Right renal pelvis (tissue), 4 donors: ENCODE data around the gene MRPS15. TPM values are rescaled to one million over a fixed set of nuclear protein-coding genes. Genes with fewer than 3 reads are reported as not detected.
"Not testable (repeated sequence)": the region's sequence is repeated elsewhere in the genome, so short reads cannot be mapped to it uniquely, and the experiment has no call there.

ENCODE experiments used
- DNase-seq, 4 donors: peaks; one replicate each; pipeline ENCODE4 v3.0.0-alpha.2; 2013; ENCODE audit warnings: low read depth in 4 of 4, low spot score in 3 of 4, missing footprints in 1 of 4
- polyA plus RNA-seq, 4 donors: library from polyadenylated mRNA; unstranded; fragments of 120-200 nt; gene quantifications; one replicate each; pipeline ENCODE4 v1.2.1, GENCODE V29; 2013; ENCODE audit not compliant: insufficient read length in 4 of 4

Gene MRPS15
- polyA plus RNA-seq, 4 donors = 71.1 to 73.4 (median 72.1) TPM

DNA sequence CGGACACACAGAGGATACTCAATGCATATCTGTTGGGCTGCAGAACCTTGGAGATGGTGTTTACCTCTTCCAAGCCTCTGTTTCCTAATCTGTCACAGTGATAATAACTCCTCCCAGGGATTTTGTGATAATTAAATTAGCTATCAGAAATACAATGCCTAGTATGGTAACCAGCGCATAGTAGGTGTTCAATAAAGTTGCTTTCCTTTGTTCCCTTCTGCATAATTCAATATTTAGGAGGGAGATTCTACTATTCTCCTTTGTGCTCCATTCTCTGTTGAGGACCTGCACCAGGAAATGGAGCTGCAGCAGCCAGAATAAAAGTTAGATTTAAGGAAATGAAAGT is 21.9 kb upstream of the MRPS15 start:
- no peak for DNase-seq

DNA sequence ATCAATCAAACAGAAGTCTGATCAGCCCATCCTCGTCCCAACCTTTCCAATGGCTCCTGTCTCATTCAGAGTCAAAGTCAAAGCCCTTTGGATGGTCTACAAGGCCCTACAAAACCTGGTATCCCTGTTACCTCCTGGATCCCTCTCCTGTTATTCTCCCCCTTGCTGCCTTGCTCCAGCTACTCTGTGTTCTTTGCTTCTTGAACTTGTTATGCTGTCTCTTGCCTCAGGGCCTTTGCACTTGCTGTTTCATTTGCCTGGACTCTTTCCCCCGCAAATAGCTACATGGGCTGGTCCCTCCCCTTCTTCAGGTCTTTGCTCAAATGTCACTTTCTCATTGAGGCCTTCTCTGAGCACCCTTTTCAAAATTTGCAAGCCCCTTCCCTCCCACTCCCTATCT is 19.9 kb upstream of the MRPS15 start:
- no peak for DNase-seq

DNA sequence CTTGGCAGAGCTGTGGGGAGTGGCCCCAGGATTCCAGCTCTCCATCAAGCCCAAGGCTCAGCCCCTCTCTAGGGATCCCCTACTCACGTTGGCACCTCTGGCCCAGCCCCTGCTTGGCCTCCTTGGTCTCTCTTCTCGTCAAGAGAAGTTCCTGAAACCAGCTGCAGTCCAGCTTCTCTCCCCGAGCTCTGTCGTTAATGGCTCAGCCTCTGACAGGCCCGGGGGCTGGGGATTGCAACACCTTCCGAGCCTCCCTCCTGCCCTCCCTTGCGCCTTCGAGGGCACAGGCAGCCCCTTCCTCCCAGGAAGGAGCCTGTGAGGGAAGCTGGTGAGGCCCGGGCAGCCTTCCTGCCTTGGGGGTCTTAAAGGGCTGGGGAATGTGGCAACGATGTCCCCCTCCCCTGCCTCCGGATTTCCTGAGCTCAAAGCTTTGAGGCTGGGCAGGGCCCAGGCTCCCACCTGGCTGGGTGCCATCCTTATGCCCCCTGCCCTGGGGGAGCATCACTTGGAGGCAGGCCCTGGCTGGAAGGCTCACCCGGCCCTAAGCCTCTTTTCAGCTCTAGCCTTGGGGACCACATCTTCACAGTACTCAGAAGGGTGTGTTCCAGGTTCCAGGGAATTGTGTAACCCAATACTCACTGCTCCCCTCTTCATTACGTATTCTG is 18.7 kb upstream of the MRPS15 start, which contains the start of gene CSF3R:
Gene CSF3R, minus strand, starts transcription at position 190 of the 665 bp plus-strand sequence. CDS start 3,417 bp downstream, outside the sequence.
- DNase-seq = no peak

DNA sequence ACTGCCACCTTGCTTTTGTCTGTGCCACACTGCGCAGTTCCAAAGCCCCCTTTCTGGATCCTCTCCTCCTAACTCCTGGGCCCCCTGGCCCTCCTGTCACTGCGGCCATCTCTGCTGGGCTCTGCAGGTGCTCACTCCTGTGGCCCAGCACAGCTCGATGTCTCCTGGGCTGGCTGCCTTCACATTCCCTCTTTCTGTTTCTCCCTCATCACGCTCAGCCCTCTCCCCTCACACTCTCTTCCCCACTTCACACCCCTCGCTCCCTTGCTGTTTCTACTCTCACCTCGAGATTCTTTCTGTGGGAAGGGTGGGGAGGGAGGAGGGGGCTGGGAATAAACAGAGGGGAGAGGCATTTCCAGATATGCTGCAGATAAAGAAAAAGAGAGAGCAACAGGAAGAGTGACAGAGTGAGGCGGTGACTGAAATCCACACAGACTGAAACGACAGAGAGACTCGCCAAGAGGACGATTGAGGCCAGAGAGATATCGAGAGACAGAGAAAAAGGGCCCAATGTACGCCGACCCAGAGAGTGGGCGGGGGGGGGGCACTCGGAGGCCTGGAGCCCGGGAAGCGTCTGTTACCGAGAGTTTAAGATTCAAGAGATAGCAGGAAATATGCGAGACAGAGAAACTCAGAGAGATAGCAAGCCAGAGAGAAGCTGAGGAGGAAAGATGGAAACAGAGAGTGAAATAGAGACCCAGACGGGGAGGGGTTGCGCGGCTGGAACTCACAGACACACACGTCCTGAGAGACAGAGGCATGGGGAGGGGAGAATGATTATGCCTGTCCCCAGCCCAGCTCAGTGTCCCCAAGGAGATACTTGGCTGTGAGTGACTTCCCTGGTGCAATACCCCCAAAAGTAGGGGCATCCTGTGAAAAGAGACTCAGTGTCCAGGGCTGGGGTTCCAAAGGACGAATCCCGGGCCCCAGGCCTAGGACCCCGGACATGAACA is 17.9 kb upstream of the MRPS15 start:
- DNase-seq = no peak

DNA sequence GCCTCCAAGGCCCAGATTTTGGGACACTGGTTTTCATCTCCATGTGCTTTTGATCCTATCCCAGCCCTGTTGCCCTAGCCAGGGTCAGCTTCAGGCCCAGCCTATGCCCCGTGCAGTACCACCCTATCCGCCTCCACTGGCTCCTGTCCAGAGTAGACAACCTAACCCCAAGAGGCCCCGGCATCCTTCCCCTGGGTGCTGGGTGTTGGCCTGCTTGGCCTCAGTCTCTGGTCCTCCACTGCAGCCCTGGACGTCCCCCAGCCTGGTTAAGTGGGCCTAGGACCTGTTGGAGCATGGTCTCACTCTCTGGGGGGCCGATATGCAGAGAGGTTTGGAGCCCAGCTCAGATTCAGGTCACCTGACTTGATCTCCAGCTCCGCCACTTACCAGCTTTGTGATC is 16.9 kb upstream of the MRPS15 start:
- no peak for DNase-seq

DNA sequence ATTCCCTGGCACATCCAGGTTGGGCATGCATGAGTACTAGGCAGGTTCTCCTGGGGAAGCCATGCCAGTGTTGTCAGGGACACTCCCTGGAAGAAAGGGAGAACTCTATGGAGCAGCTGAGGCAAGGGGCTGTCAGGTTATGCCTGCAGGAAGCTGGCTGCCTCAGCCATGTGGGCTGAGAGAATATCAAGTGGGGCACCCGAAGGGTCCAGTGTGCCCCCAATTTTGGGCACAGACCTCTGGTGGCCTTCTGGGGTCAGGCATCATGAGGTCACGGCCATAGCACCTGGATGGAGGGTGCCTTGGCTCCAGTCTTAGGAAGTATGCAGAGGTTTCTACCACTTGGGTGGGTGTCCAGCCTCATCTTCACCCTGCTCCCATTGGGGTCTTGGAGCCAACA is 16.0 kb upstream of the MRPS15 start:
- no peak for DNase-seq

DNA sequence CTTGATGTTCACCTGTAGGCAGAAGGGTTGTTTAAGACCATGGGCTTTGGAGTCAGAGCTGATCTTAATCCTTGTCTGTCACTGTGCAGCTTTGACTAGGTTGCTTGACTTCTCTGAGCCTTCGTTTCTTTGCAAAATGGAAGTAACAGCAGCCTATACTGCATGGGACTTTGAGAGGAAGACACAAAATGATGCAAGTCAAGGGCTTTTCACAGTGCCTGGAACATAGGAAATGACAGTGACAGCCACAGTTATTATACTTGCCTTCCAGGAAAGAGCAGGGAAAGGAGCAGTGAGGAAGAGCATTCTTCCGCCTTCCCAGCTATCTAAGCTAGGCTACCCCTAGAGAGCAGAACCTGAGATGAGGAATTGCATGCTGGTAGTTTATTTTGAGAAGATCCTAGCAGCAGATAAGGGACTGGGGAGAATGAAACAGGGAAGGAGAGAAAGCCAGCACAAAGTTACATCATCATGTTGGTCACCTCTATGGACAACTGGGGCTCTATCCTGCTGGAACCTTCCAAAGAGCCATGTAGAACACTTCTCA is 15.4 kb upstream of the MRPS15 start:
- DNase-seq = no peak

DNA sequence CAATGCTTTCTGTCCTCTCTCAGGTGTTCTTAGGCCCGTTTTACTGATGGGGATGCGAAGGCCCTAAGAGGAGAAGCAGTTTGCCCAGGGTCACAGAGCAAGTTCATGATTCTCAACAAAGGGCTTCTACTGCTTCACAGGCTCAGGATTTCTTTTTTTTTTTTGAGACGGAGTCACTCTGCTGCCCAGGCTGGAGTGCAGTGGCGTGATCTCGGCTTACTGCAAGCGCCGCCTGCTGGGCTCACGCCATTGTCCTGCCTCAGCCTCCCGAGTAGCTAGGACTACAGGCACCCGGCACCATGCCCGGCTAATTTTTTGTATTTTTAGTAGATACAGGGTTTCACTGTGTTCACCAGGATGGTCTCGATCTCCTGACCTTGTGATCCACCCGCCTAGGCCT is 13.4 kb upstream of the MRPS15 start:
- DNase-seq = not testable (repeated sequence)

DNA sequence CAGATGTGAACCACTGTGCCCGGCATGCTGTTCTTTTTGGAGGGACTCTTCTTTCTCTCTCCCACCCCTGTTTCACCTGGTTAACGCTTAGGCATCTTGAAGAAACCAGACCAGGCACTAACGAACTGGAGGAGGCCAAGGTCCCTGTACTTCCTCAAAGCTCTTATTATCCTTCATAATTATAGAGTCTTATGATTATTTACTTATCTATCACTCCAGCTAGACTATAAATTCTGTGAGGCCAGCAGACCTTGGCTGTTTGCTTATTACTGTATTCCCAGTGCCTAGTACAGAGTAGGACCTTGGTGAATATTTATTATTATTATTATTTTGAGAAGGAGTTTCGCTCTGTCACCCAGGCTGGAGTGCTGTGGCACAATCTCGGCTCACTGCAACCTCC is 12.8 kb upstream of the MRPS15 start:
- DNase-seq = no peak

DNA sequence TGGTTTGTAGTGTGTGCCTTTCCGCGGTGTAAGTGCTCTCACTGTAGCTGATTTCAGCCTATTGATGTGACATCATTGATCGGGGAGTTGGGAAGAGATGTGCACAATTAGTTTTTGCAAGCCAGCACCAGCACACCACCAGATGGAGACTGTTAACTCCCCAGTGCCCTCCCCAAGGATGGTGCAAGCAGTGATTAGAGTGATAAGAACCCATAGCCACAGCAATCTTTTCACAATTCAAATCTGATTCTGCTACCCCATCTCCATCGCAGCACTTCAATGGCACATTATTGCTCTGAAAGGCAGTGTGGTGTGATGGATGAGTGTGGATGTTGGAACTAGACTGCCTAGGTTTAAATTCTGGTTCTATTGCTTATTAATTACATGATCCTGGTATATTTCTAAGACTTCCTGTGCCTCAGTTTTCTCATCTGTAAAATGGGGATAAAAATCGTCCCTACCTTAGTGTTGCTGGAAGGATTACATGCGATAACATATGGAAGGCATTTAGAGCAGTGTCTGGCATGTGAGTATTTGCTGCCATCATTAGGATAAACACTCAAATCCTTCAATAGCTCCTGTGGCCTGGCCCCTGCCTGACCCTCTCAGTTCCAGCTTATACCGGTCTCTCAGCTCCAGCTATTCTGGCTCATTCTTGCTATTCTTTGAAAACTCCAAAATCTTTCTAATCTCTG is 11.9 kb upstream of the MRPS15 start:
- no peak for DNase-seq

DNA sequence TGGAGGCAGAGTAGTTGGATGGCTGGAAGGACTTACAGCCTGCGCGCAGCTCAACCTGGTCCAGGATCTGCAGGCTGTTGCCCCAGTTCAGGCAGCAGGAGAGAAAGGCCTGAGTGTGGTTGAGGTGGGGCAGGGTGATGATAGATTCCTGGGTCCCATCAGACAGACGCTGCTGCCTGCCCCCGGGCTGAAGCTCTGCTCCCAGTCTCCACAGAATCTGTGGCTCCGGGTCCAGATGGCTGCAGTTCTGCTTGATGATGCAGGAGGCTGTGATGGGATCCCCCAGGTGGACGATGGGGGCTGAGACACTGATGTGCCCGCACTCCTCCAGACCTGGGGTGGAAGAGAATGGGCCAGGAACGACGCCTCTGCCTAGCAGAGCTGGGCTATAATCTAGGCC is 11.2 kb upstream of the MRPS15 start:
- no peak for DNase-seq

DNA sequence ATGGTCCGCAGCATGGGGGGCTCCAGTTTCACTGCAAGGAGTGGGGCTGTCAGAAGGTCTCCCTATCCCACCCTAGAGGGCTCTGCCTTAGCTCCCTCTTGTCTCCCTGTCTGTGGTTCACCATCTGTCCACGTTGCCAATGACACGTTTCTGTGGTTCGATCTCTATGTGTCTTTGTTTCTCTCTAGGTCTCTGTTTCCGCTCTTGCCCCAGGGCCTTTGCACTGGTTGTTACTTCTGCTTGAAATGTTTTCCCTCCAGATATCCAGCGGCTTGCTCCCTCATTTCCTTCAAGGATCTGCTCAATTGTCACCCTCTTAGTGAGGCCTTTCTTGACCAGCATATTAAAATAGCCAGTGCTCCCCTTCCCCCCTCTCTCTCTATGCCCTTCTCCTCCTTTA is 8.5 kb upstream of the MRPS15 start:
- no peak for DNase-seq

DNA sequence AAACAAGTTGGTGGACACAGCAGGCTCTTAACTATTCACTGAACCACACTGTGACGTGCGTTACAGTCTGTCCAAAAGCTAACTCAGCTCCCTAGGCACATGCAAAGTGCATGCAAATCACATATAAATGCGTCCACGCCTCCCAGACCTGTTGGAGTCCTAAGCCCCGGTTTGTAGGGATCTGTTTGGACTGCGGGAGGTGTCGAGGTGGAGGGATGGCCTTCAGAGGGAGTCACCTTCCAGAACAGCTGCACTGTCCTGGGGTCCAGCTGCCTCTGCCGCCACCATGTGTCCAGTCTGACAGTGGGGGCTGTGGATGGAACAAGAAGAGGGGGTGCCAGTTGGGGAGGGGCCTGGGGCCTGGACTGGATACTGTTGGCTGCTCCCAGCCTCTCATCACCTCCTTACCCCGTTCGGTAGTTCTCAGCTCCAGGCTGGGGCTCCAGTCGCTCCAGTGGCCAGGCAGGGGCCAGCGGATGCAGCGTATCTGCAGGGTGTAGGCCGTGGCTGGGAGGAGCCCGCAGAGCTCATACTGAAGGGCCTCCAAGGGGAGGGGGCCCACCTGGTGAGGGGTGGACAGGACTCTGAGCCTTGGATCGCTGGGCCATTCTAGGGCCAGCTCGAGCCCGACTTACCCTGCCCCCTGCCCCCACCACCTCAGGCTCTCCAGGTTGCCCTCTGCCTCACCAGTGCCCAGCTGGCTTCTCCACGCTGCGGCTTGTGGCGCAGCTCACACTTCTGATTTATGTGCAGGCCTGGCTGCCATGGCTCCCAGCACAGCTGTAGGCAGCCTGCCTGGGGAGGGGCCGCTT is 7.9 kb upstream of the MRPS15 start:
- DNase-seq = no peak

DNA sequence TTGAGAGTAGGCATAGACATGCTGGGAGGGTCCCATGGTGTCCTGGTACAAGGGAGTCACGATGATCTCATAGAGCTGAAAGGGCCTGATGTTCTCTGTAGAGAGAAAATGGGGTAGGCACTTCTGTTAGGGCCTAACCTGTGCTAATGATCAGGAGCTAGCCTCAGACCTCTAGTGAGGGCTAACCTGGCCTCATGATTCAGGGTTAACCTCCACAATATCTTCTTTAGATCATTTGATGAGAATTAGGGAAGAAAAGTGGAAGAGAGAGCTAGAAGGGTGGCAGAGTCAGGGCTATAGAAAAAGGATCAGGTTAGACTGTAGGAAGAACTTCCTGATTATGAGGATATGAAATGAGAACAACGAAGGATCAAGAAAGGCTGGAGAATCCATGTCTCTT is 5.0 kb upstream of the MRPS15 start:
- DNase-seq = no peak

DNA sequence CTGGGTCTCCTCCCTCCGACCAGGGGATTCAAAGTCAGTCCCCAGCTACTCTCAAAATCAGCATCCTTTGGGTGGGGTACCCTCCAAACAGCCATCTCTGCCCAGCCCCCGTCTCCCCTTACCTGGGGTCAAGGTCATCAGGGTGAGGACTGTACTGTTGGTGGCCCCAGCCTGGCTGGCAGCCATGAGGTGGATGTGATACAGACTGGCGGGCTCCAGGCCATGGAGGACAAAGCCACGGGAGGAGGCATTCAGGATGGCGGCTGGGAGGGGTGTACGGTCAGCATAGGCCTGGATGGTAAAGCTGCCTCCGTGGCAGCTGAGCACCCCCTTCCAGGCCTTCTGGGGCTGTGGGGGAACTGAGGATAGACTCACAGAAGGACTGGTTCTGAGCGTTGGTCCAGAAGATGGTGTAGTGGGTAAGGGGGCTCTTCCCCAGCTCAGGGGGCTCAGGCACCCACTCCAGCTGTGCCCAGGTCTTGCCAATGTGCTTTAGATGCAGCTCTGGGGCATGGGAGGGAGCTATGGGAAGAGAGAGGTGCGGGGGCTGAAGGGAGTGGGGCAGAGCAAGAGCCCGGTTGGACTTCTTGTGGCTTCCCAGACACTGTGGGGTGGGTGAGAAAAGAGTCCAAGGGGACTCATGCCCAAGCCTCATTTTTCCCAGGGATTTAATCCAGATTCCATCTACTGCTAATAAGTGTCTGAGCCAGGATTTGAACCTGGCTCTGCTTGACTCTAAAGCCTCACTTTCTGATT is 3.7 kb upstream of the MRPS15 start:
- DNase-seq = no peak

DNA sequence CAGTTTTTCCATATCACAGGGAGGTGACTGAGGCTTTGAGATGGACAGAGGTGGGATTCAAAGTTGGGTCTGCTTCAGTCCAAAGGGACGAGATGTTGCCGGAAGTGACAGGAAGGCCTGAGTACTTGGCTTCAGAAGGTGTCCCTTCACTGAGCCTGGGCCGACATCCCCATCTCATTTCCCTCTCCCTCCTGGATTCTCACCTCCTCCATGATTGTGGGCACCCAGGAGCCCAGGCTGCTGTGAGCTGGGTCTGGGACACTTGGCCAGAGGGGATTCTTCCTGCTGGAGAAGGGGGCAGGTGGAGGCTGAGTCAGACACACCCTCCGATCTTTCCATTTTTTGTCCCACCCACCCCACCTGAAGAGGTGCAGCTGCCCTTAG is 2.8 kb upstream of the MRPS15 start:
- DNase-seq = no peak

DNA sequence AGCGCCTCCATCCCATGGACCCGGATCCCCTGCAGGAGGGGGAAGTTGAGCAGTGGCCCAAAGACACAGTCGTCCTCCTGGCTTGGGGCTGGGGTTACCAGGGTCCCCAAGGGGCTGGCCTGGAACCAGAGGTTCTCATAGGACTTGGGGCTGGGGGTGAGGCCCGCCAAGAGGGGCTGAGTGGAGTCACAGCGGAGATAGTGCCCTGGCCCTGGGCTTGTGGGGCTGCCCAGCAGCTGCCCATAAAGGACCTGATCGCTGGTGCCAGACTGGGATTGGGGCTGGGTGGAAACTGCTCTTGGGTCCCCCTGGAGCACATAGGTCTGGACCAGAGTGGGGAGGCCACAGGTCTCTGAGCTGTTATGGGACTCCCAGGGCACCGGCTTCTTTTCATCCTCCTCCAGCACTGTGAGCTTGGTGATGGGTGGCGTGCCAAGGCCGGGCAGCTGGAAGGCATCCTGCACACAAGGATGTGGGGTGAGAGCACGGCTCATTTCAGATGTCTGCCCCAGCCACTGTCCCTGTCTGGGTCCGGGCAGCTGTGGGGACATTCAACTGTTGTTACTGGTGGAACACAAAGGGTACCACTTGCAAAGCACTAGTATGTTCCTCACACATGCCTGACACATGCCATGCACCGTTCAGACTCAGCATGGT is 2.3 kb upstream of the MRPS15 start:
- no peak for DNase-seq

DNA sequence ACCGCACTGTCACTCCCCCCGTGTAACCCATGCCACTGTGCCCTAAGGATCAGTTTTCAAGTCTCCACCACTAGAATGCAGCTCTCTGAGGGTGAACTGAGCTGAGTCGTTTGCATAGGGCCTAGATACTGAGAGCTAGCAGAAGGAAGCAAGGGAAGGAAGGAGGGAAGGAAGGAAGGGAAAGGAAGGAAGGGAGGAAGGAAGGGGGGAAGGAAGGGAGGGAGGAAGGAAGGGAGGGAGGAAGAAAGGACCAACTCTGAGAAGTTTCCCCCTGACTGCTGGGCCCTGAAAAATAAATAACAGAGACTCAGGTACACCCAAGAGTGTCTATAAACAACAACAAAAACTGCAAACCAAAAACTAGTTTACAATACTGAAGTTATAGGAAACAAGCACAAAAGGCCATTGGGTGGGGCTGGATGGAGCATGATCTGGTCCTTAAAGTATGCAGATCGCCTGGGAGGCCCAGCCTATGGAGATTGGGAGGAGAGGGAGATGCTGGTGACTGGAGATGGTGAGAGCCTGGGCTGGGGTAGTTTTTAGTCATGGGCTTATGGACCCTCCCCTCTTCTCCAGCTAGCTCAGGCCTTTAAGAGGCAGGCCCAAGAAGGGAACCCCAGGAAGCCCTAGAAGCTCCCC is 1.7 kb upstream of the MRPS15 start:
- no peak for DNase-seq
